BLaER1 (cell line): Measurements from ENCODE around the gene NHP2.
A peak's percentile ranks its signal among the peaks of the same experiment; 100 is the strongest.
"Not testable (repeated sequence)": the region's sequence is repeated elsewhere in the genome, so short reads cannot be mapped to it uniquely, and the experiment has no call there.

Experiments
- H3K27ac ChIP-seq: shearing (Covaris generic); formaldehyde crosslinking; 2 replicates; pipeline ENCODE4 v1.8.1; 2022
- H3K27me3 ChIP-seq: shearing (Covaris generic); formaldehyde crosslinking; 2 replicates; pipeline ENCODE4 v1.8.1; 2022
- H3K36me3 ChIP-seq: shearing (Covaris generic); formaldehyde crosslinking; 2 replicates; pipeline ENCODE4 v1.8.1; 2022
- H3K4me1 ChIP-seq: shearing (Covaris generic); formaldehyde crosslinking; 2 replicates; pipeline ENCODE4 v1.8.1; 2022
- H3K4me2 ChIP-seq: shearing (Covaris generic); formaldehyde crosslinking; 2 replicates; pipeline ENCODE4 v1.8.1; 2022
- H3K4me3 ChIP-seq: shearing (Covaris generic); formaldehyde crosslinking; 2 replicates; pipeline ENCODE4 v1.8.1; 2022
- H3K9ac ChIP-seq: shearing (Covaris generic); formaldehyde crosslinking; 2 replicates; pipeline ENCODE4 v1.8.1; 2022
- H3K9me3 ChIP-seq: shearing (Covaris generic); formaldehyde crosslinking; 2 replicates; pipeline ENCODE4 v1.8.1; 2022
- H4K20me1 ChIP-seq: shearing (Covaris generic); formaldehyde crosslinking; 2 replicates; pipeline ENCODE4 v1.8.1; 2022
- Cebpa-rat ChIP-seq: shearing (Covaris generic); IDR thresholded peaks from 2 replicates; pipeline ENCODE4 v1.8.1; 2022

Gene NHP2

GRCh38 chr5:178153530-178154340 is at the start of gene NHP2:
NHP2 (minus strand) TSS chr5:178153885; CDS start chr5:178153817, 68 bp downstream.
- H3K4me2 ChIP-seq = peak within 1 kb of the TSS; percentile 99
- H4K20me1 ChIP-seq = peaks cover 35% of the 10 kb centered on the region
- H3K4me1 ChIP-seq = peaks cover 36% of the 10 kb centered on the region
- H3K9ac ChIP-seq = peak within 1 kb of the TSS; percentile 91
- no peaks in the 10 kb centered on the region for H3K27me3 ChIP-seq
- H3K36me3 ChIP-seq = peaks cover 41% of the 10 kb centered on the region
- peak within 1 kb of the TSS; percentile 85 for H3K4me3 ChIP-seq
- peak within 1 kb of the TSS; percentile 81 for H3K27ac ChIP-seq
- H3K9me3 ChIP-seq = no peaks in the 10 kb centered on the region
- TF ChIP-seq Cebpa-rat = peak; percentile 70; the same call in 1 of the 2 replicates

- H4K20me1 ChIP-seq = peaks cover 30% of the 10 kb centered on the region
- peaks cover 23% of the 10 kb centered on the region for H3K36me3 ChIP-seq
- H3K27me3 ChIP-seq = no peaks in the 10 kb centered on the region
- H3K4me2 ChIP-seq = no peak overlapping the region
- no peak for TF ChIP-seq Cebpa-rat
- H3K4me1 ChIP-seq = peaks cover 23% of the 10 kb centered on the region
- H3K27ac ChIP-seq = no peak overlapping the region
- H3K4me3 ChIP-seq = no peak overlapping the region
- H3K9ac ChIP-seq = no peak overlapping the region
- no peaks in the 10 kb centered on the region for H3K9me3 ChIP-seq
Measured at GRCh38 chr5:178202541-178202940, 48.9 kb upstream of the NHP2 start.

GRCh38 chr5:178201927-178202235 is 48.2 kb upstream of the NHP2 start:
- H3K9ac ChIP-seq = no peak overlapping the region
- H3K36me3 ChIP-seq = peaks cover 16% of the 10 kb centered on the region
- H3K27me3 ChIP-seq = no peaks in the 10 kb centered on the region
- no peak for TF ChIP-seq Cebpa-rat
- no peak overlapping the region for H3K4me3 ChIP-seq
- no peaks in the 10 kb centered on the region for H3K9me3 ChIP-seq
- H3K27ac ChIP-seq = no peak overlapping the region
- peaks cover 23% of the 10 kb centered on the region for H4K20me1 ChIP-seq
- H3K4me2 ChIP-seq = 0 out of 2 replicates have a peak overlapping the region, but pooled peaks have one; percentile 1
- H3K4me1 ChIP-seq = peaks cover 17% of the 10 kb centered on the region

GRCh38 chr5:178201221-178201926 is 47.7 kb upstream of the NHP2 start:
- no peak overlapping the region for H3K4me3 ChIP-seq

GRCh38 chr5:178199581-178200434 is 46.1 kb upstream of the NHP2 start:
- Histone ChIP-seq H3K9ac (no peak overlapping the region), H3K4me2 (no peak overlapping the region), H4K20me1 (peaks cover 3% of the 10 kb centered on the region), H3K4me3 (no peak overlapping the region), H3K27me3 (no peaks in the 10 kb centered on the region), H3K27ac (no peak overlapping the region), H3K4me1 (peaks cover 6% of the 10 kb centered on the region), H3K36me3 (no peaks in the 10 kb centered on the region), H3K9me3 (no peaks in the 10 kb centered on the region)
- TF ChIP-seq Cebpa-rat = no peak

More at GRCh38 chr5:178201221-178201926, 47.7 kb upstream of the NHP2 start:
- Histone ChIP-seq H3K27me3 (no peaks in the 10 kb centered on the region), H3K27ac (no peak overlapping the region), H3K9me3 (no peaks in the 10 kb centered on the region), H3K4me2 (no peak overlapping the region), H4K20me1 (peaks cover 18% of the 10 kb centered on the region), H3K4me1 (peaks cover 12% of the 10 kb centered on the region), H3K36me3 (peaks cover 11% of the 10 kb centered on the region), H3K9ac (no peak overlapping the region)
- TF ChIP-seq Cebpa-rat = no peak

- no peak overlapping the region for H3K9ac ChIP-seq
- peaks cover 17% of the 10 kb centered on the region for H3K4me1 ChIP-seq
- no peaks in the 10 kb centered on the region for H4K20me1 ChIP-seq
- no peak for TF ChIP-seq Cebpa-rat
- H3K27me3 ChIP-seq = no peaks in the 10 kb centered on the region
- H3K4me2 ChIP-seq = no peak overlapping the region
- H3K9me3 ChIP-seq = no peaks in the 10 kb centered on the region
- no peak overlapping the region for H3K4me3 ChIP-seq
- no peaks in the 10 kb centered on the region for H3K36me3 ChIP-seq
- H3K27ac ChIP-seq = no peak overlapping the region
Measured at GRCh38 chr5:178198706-178199105, 45.0 kb upstream of the NHP2 start.

- not testable (repeated sequence) for H3K27ac ChIP-seq, H3K4me2 ChIP-seq, H4K20me1 ChIP-seq, H3K9me3 ChIP-seq, H3K9ac ChIP-seq, H3K36me3 ChIP-seq, H3K4me3 ChIP-seq, H3K27me3 ChIP-seq
- H3K4me1 ChIP-seq = peaks cover 22% of the 10 kb centered on the region
Measured at GRCh38 chr5:178198151-178198550, 44.5 kb upstream of the NHP2 start.

- no peak for TF ChIP-seq Cebpa-rat
Measured at GRCh38 chr5:178196986-178197385, 43.3 kb upstream of the NHP2 start.

GRCh38 chr5:178196281-178196812 is 42.7 kb upstream of the NHP2 start:
- Histone ChIP-seq H3K4me1 (peaks cover 17% of the 10 kb centered on the region), H3K27ac (no peak overlapping the region), H3K4me2 (no peak overlapping the region), H3K4me3 (no peak overlapping the region), H3K9ac (no peak overlapping the region), H3K36me3 (no peaks in the 10 kb centered on the region), H3K9me3 (no peaks in the 10 kb centered on the region; the same call in 1 of the 2 replicates), H3K27me3 (no peaks in the 10 kb centered on the region), H4K20me1 (no peaks in the 10 kb centered on the region)
- TF ChIP-seq Cebpa-rat = no peak

More at GRCh38 chr5:178196986-178197385, 43.3 kb upstream of the NHP2 start:
- no peaks in the 10 kb centered on the region for H4K20me1 ChIP-seq
- no peak overlapping the region for H3K9ac ChIP-seq
- peaks cover 19% of the 10 kb centered on the region for H3K4me1 ChIP-seq
- H3K9me3 ChIP-seq = no peaks in the 10 kb centered on the region; the same call in 1 of the 2 replicates
- H3K27ac ChIP-seq = no peak overlapping the region
- H3K4me3 ChIP-seq = no peak overlapping the region
- H3K36me3 ChIP-seq = no peaks in the 10 kb centered on the region
- no peak overlapping the region for H3K4me2 ChIP-seq
- H3K27me3 ChIP-seq = no peaks in the 10 kb centered on the region
